ENCODE data around the gene TMEM89.

TMEM89 gene

GRCh38 chr3:48609088-48610005, 12.2 kb downstream of the TMEM89 start, which contains the start of gene UQCRC1:
TSS of gene UQCRC1 (minus strand) at chr3:48609646. CDS start at chr3:48609620, 26 bp downstream.
- DNase-seq, result peak; percentile 55

- no peak for DNase-seq
These were observed 14.1 kb downstream of the TMEM89 start for GRCh38 chr3:48607519-48607918.

- DNase-seq, result no peak
These were observed 20.0 kb downstream of the TMEM89 start for GRCh38 chr3:48601622-48601994.

- DNase-seq, result no peak
These were observed 20.6 kb downstream of the TMEM89 start for GRCh38 chr3:48600711-48601621.

- DNase-seq, result no peak
These were observed 21.9 kb downstream of the TMEM89 start for GRCh38 chr3:48599509-48600285.

- DNase-seq, result no peak
These were observed 22.5 kb downstream of the TMEM89 start for GRCh38 chr3:48599077-48599501.

GRCh38 chr3:48598323-48599076, 23.1 kb downstream of the TMEM89 start:
- no peak for DNase-seq

- no peak for DNase-seq
These were observed 24.2 kb downstream of the TMEM89 start for GRCh38 chr3:48597408-48597800.

- DNase-seq, result no peak
These were observed 24.7 kb downstream of the TMEM89 start for GRCh38 chr3:48596676-48597407.

- DNase-seq, result no peak
These were observed 25.4 kb downstream of the TMEM89 start for GRCh38 chr3:48596157-48596556.

- DNase-seq, result no peak
These were observed 25.9 kb downstream of the TMEM89 start for GRCh38 chr3:48595526-48596121.

- DNase-seq, result no peak
These were observed 26.5 kb downstream of the TMEM89 start, which contains the start of gene COL7A1 for GRCh38 chr3:48595075-48595525. TSS of gene COL7A1 (minus strand) at chr3:48595329. CDS start at chr3:48595159, 170 bp downstream.

- DNase-seq, result no peak
These were observed 27.0 kb downstream of the TMEM89 start for GRCh38 chr3:48594417-48595049.

- DNase-seq, result no peak
These were observed 28.2 kb downstream of the TMEM89 start for GRCh38 chr3:48593337-48593736.

GRCh38 chr3:48592519-48593087, 29.0 kb downstream of the TMEM89 start:
- no peak for DNase-seq

- no peak for DNase-seq
These were observed 29.6 kb downstream of the TMEM89 start for GRCh38 chr3:48591886-48592518.

- no peak for DNase-seq
These were observed 30.1 kb downstream of the TMEM89 start for GRCh38 chr3:48591436-48591835.

- peak; percentile 28 for DNase-seq
These were observed 33.3 kb downstream of the TMEM89 start for GRCh38 chr3:48588230-48588629.

GRCh38 chr3:48587686-48588085, 33.9 kb downstream of the TMEM89 start:
- no peak for DNase-seq
